Activated B cell treated with CpG ODN at 0.5 μM for 24 hours (primary cell): ENCODE data around the gene SLC35B2. TPM values are rescaled to one million over a fixed set of nuclear protein-coding genes. Genes with fewer than 3 reads are reported as not detected.

Source experiments
- ATAC-seq: fragments of 200-7000 bp; cut with Tn5 transposase; one replicate; pipeline ENCODE4 v1.10.0; 2021; ENCODE audit warnings: low read depth, mild to moderate bottlenecking, moderate library complexity
- CTCF ChIA-PET: fragments of 350-600 bp; sonication (Branson Sonifier 250); formaldehyde crosslinking; loops from one replicate; lab custom pipeline; 2021; ENCODE audit warnings: antibody characterized with exemption; lab: Charles Lee
- POLR2A ChIA-PET: fragments of 350-600 bp; sonication (Branson Sonifier 250); formaldehyde crosslinking; loops from one replicate; lab custom pipeline; 2021; ENCODE audit warnings: antibody characterized with exemption; lab: Charles Lee
- DNase-seq: peaks from one replicate; pipeline ENCODE4 v3.0.0; 2022
- H3K27ac Mint-ChIP-seq: one replicate; pipeline ENCODE4 v1.8.0; 2020; ENCODE audit warnings: mixed read lengths
- H3K27me3 Mint-ChIP-seq: one replicate; pipeline ENCODE4 v1.8.0; 2021; ENCODE audit warnings: mixed read lengths
- H3K36me3 Mint-ChIP-seq: one replicate; pipeline ENCODE4 v1.8.0; 2021; ENCODE audit warnings: low read depth, mixed read lengths
- H3K4me1 Mint-ChIP-seq: one replicate; pipeline ENCODE4 v1.8.0; 2021; ENCODE audit warnings: mixed read lengths
- H3K4me3 Mint-ChIP-seq: one replicate; pipeline ENCODE4 v1.8.0; 2020; ENCODE audit warnings: mild to moderate bottlenecking, mixed read lengths
- H3K9me3 Mint-ChIP-seq: one replicate; pipeline ENCODE4 v1.8.0; 2020; ENCODE audit warnings: mixed read lengths
- intact Hi-C: fragments of 100-400 bp; cut with micrococcal nuclease; formaldehyde crosslinking; loops from one replicate; pipeline ENCODE4 v1.15.1; 2024
- total RNA-seq: library from RNA; stranded (reverse); gene quantifications from 2 replicates; pipeline ENCODE4 v1.2.3, GENCODE V29; 2022
- TF ChIP-seq, protein P1 (sequence below): fragments of 200-600 bp; IDR thresholded peaks from one replicate; pipeline ENCODE4 v1.8.0; 2022; ENCODE audit warnings: antibody characterized with exemption, mild to moderate bottlenecking

Gene SLC35B2
- total RNA-seq, 1 donor from 2014 or later: 29.1 TPM

DNA sequence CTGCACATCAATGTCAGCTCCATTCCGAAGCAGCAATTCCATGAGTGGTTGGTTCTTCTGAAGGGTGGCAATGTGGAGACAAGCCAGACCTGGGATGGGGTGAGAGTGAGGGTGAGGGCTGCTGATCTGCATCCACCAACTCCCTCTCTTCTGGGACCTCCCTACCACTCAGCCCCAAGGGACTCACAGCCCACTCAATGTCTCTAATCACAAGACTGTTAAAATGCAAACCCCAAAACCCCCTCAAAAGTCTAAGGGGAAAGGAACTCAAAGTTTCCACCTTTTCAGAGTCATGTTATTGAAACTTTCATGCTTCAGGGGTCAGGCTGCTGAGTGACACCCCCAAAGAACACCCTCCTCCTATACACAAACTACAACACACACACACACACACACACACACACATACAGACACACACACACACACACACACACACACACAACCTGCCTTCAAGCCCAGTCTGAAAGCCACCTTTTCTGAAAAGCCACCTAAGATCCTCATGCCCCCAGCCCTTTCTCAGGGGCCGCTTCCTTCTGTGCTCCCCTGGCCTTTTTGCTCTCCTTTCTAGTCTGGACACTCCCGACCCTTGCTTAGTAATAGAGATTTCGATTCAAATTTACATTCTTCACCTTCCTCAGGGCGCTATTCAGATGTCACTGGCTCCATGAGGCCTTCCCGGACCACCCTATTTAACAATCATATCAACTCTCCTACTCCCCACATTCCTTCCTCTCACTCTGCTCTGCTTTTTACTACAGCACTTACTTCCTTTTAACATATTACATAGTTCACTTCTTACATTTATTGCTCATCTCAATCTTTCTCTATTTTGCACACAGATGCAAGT lies 3.3 kb upstream of the SLC35B2 start:
- no peak for DNase-seq
- CTCF ChIA-PET: no interaction called here
- H3K4me3 Mint-ChIP-seq: peak overlapping the region; percentile 100
- peak overlapping the region; percentile 99 for H3K27ac Mint-ChIP-seq
- POLR2A ChIA-PET: interaction anchor here (1.5 to 13.7 kb wide), 2 partner anchors 15 to 23 kb away, joined by 4 to 549 read pairs; partner anchors contain the start of gene HSP90AB1
- H3K36me3 Mint-ChIP-seq: peaks cover 83% of the 10 kb centered on the region
- peaks cover 77% of the 10 kb centered on the region for H3K4me1 Mint-ChIP-seq
- TF ChIP-seq, protein P1, sequence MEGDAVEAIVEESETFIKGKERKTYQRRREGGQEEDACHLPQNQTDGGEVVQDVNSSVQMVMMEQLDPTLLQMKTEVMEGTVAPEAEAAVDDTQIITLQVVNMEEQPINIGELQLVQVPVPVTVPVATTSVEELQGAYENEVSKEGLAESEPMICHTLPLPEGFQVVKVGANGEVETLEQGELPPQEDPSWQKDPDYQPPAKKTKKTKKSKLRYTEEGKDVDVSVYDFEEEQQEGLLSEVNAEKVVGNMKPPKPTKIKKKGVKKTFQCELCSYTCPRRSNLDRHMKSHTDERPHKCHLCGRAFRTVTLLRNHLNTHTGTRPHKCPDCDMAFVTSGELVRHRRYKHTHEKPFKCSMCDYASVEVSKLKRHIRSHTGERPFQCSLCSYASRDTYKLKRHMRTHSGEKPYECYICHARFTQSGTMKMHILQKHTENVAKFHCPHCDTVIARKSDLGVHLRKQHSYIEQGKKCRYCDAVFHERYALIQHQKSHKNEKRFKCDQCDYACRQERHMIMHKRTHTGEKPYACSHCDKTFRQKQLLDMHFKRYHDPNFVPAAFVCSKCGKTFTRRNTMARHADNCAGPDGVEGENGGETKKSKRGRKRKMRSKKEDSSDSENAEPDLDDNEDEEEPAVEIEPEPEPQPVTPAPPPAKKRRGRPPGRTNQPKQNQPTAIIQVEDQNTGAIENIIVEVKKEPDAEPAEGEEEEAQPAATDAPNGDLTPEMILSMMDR: no peak
- no peaks in the 10 kb centered on the region for H3K9me3 Mint-ChIP-seq
- peak; percentile 25 for ATAC-seq
- intact Hi-C loops: loop anchor here (5.0 to 10.0 kb wide), 5 partner anchors 546 to 1696 kb away; partner anchors contain the start of genes GTPBP2, LRRC73, POLR1C and SRF
- H3K27me3 Mint-ChIP-seq: no peaks in the 10 kb centered on the region

DNA sequence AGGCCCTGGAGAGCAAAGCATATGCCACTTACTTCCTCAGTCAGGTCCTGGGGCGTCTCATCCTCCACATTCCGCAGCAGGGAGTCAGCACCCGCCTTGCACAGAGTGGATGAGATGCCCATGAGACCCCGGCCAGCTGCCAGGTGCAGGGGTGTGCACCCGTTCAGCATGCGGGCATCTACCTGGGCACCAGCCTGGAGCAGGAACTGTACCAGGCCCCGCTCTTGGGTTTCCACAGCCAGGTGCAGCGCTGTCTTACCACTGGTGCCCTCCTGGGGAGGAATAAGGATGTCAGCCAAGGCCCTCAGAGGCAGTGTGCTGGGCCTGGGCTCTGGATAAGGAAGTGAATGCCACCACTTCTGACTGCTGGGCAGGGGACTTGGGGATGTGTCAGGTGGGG lies 2.7 kb upstream of the SLC35B2 start:
- no peak for ATAC-seq
- CTCF ChIA-PET: no interaction called here
- TF ChIP-seq, protein P1: no peak

DNA sequence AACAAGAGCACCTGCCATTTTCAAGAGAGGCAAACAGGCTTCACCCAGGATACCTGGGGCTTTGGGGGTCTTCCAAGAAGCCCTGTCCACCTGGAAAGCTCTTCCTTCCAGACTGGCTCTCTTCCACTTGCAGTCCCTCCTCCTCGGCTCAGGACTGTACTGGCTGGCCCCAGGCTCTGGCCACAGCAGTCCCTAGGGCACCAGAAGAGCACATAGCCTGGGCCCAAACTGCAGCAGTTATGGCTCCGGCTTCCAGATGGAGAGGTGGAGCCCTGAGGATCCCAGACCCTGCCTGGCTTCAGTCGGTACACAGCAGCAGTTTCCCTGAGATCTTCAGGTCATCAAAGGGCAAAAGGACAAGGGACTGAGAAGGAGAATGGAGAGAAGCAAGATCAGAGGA lies 1.6 kb upstream of the SLC35B2 start:
- intact Hi-C loops: no loop called here
- peak overlapping the region; percentile 84 for H3K4me3 Mint-ChIP-seq
- no peak for DNase-seq
- peaks cover 91% of the 10 kb centered on the region for H3K36me3 Mint-ChIP-seq
- H3K4me1 Mint-ChIP-seq: peaks cover 90% of the 10 kb centered on the region
- H3K9me3 Mint-ChIP-seq: no peaks in the 10 kb centered on the region
- TF ChIP-seq, protein P1: no peak
- POLR2A ChIA-PET: interaction anchor here (13.7 kb wide), 1 partner anchor 13 kb away, joined by 549 read pairs; the partner anchor contains the start of gene HSP90AB1
- CTCF ChIA-PET: interaction anchor here (0.9 to 1.3 kb wide), 2 partner anchors 11 to 86 kb away, joined by 3 to 5 read pairs; partner anchors contain the start of gene HSP90AB1
- H3K27ac Mint-ChIP-seq: peak overlapping the region; percentile 99
- H3K27me3 Mint-ChIP-seq: no peaks in the 10 kb centered on the region
- no peak for ATAC-seq

More for the DNA sequence above, 2.7 kb upstream of the SLC35B2 start:
- intact Hi-C loops: loop anchor here (5.0 to 10.0 kb wide), 5 partner anchors 545 to 1695 kb away; partner anchors contain the start of genes GTPBP2, LRRC73, POLR1C and SRF
- peaks cover 90% of the 10 kb centered on the region for H3K36me3 Mint-ChIP-seq
- peak overlapping the region; percentile 100 for H3K4me3 Mint-ChIP-seq
- POLR2A ChIA-PET: interaction anchor here (13.7 kb wide), 1 partner anchor 15 kb away, joined by 549 read pairs; the partner anchor contains the start of gene HSP90AB1
- no peaks in the 10 kb centered on the region for H3K9me3 Mint-ChIP-seq
- peaks cover 82% of the 10 kb centered on the region for H3K4me1 Mint-ChIP-seq
- no peak for DNase-seq
- peak overlapping the region; percentile 99 for H3K27ac Mint-ChIP-seq
- H3K27me3 Mint-ChIP-seq: no peaks in the 10 kb centered on the region

DNA sequence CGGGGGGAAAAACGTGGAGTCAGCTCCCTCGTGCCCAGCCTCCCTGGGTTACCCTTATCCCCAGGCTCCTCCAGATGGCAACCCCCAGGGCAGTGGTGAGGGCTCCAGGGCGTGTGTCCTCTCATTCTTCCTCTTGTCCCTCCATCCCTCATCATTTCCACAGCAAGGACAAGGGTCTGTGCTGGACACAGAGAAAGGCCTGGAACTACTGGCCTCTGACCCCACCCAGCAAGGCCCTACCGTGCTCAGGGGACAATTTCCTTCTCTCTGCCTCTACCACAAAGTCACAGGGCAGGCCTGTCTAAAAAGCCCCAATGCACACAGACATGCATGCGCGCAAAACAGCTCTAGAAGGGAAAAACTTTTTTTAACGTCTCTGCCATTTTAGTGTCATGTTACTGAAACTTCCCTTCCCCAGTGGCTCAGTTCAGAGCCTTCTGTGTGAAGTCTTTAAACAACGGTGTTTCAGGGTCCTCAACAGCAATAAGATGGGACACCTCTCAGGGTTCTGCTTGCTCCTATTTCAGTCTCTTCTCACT lies 1.1 kb upstream of the SLC35B2 start:
- CTCF ChIA-PET: interaction anchor here (0.9 to 1.5 kb wide), 3 partner anchors 11 to 85 kb away, joined by 3 to 5 read pairs (median 3); partner anchors contain the start of gene HSP90AB1
- ATAC-seq: peak; percentile 5

More for the DNA sequence above, 1.1 kb upstream of the SLC35B2 start:
- Mint-ChIP-seq H3K9me3 (no peaks in the 10 kb centered on the region), H3K27me3 (no peaks in the 10 kb centered on the region), H3K4me1 (peaks cover 91% of the 10 kb centered on the region), H3K4me3 (peak overlapping the region; percentile 84), H3K27ac (peak overlapping the region; percentile 99), H3K36me3 (peaks cover 91% of the 10 kb centered on the region)
- no peak for DNase-seq
- intact Hi-C loops: no loop called here
- POLR2A ChIA-PET: interaction anchor here (13.7 kb wide), 1 partner anchor 13 kb away, joined by 549 read pairs; the partner anchor contains the start of gene HSP90AB1
- TF ChIP-seq, protein P1: no peak
